Right lobe of liver (tissue), 6 donors: ENCODE measurements around the gene REV3L. TPM values are rescaled to one million over a fixed set of nuclear protein-coding genes. Genes with fewer than 3 reads are reported as not detected.

Experiments
- ATAC-seq, 4 donors: fragments of 200-7000 bp; cut with Tn5 transposase; one replicate each; pipeline ENCODE4 v1.9.1; 2020; ENCODE audit warnings: mild to moderate bottlenecking in 4 of 4, moderate library complexity in 4 of 4
- DNase-seq, 3 donors: peaks; one replicate each; pipeline ENCODE4 v3.0.0-alpha.2; 2020
- H3K27ac ChIP-seq, 3 donors: fragments of 200-600 bp; one replicate each; pipeline ENCODE4 v1.8.0; 2022
- H3K27me3 ChIP-seq, 2 donors: fragments of 200-600 bp; one replicate each; pipeline ENCODE4 v1.8.0; 2022
- H3K36me3 ChIP-seq, 4 donors: fragments of 200-600 bp; sonication (generic) in 1 of 4; one replicate each; pipeline versions ENCODE4 v1.5.1 to v1.8.0; 2017 to 2022; ENCODE audit warnings: control low read depth in 1 of 4
- H3K4me1 ChIP-seq, 4 donors: fragments of 200-600 bp; sonication (generic) in 1 of 4; one replicate each; pipeline versions ENCODE4 v1.5.1 to v1.8.0; 2017 to 2022; ENCODE audit warnings: control low read depth in 1 of 4
- H3K4me3 ChIP-seq, 3 donors: fragments of 200-600 bp; one replicate each; pipeline ENCODE4 v1.8.0; 2022
- H3K9me3 ChIP-seq, 4 donors: fragments of 200-600 bp; sonication (generic) in 1 of 4; one replicate each; pipeline versions ENCODE4 v1.5.1 to v1.8.0; 2017 to 2022; ENCODE audit warnings: control low read depth in 1 of 4
- CTCF ChIP-seq, 4 donors: fragments of 200-600 bp in 3 of 4; fragments of 450-650 bp in 1 of 4; IDR thresholded peaks; one replicate each; pipeline versions ENCODE4 v1.5.1 to v1.8.0; 2016 to 2022; ENCODE audit warnings: antibody characterized with exemption in 4 of 4, mild to moderate bottlenecking in 2 of 4
- POLR2A ChIP-seq: fragments of 450-650 bp; IDR thresholded peaks from one replicate; pipeline ENCODE4 v1.6.1; 2017; ENCODE audit warnings: antibody characterized with exemption, mild to moderate bottlenecking
- WGBS: methylation state at CpG from one replicate; pipeline ENCODE4 v1.1.6; 2018; ENCODE audit warnings: low coverage, low lambda C conversion rate; ENCODE audit not compliant: insufficient coverage; ENCODE audit errors: missing lambda C conversion rate; 5-methylcytosine and 5-hydroxymethylcytosine counted together
- intact Hi-C, 2 donors: fragments of 100-400 bp; cut with DNase I; formaldehyde crosslinking; loops; one replicate each; pipeline versions ENCODE4 v1.11.2 to v1.14.1; 2022
- total RNA-seq, 6 experiments: library from RNA; depleted of rRNA in 2 of 6; stranded (reverse); fragments of >200 nt in 2 of 6; fragmentation: NEBNext Ultra II Directional in 3 of 6; extraction: Animal tissue kit (Norgen Biotek cat#: 25700) in 3 of 6; gene quantifications; one replicate each; pipeline versions ENCODE4 v1.1.0 to v1.2.4, GENCODE V29; 2016 to 2023
- donor health status: DM: no; HTN: yes; CAD: no.
- donor health status: DM: no; HTN: no; CAD: no.
- donor health status: DM: no; HTN: no; CAD: no.
- donor health status: DM: no; HTN: yes; CAD: no.
- donor health status: DM: no; HTN: yes; CAD: no.

Gene REV3L
- total RNA-seq, 6 experiments from 2014 or later = 9.3 to 21.4 (median 12.5) TPM

GRCh38 chr6:111462770-111463391 is 20.1 kb downstream of the REV3L start:
- Histone ChIP-seq H3K4me3 (no peak overlapping the region), H3K36me3 (peaks cover 0 to 2% (median 0%) of the 10 kb centered on the region in 4 donors), H3K27ac (peak overlapping the region in 2 of 3 donors; percentile 28 to 47), H3K27me3 (no peaks in the 10 kb centered on the region), H3K9me3 (no peaks in the 10 kb centered on the region), H3K4me1 (peaks cover 0 to 14% (median 0%) of the 10 kb centered on the region in 4 donors)
- peak; percentile 92 to 99 (median 94) for ATAC-seq
- TF ChIP-seq POLR2A (no peak), CTCF (IDR thresholded peaks at IDR 0.05) (no peak)
- intact Hi-C loops = no loop called here
- WGBS = 46% methylated on average over 5 of the region's 7 CpGs
- DNase-seq = no peak

- peak overlapping the region in 1 of 3 donors; percentile 47 for H3K27ac ChIP-seq
- H3K4me3 ChIP-seq = no peak overlapping the region
- no peak for DNase-seq
- TF ChIP-seq POLR2A (no peak), CTCF (IDR thresholded peaks at IDR 0.05) (no peak)
- H3K4me1 ChIP-seq = peaks cover 0 to 14% (median 0%) of the 10 kb centered on the region in 4 donors
- H3K27me3 ChIP-seq = no peaks in the 10 kb centered on the region
- peaks cover 0 to 2% (median 0%) of the 10 kb centered on the region in 4 donors for H3K36me3 ChIP-seq
- ATAC-seq = peak; percentile 25 to 55 (median 42)
- no peaks in the 10 kb centered on the region for H3K9me3 ChIP-seq
- intact Hi-C loops = no loop called here
Measured at GRCh38 chr6:111461860-111462259, 21.2 kb downstream of the REV3L start.

GRCh38 chr6:111458670-111459232 is 24.3 kb downstream of the REV3L start:
- Histone ChIP-seq H3K4me1 (peaks cover 0 to 14% (median 0%) of the 10 kb centered on the region in 4 donors), H3K4me3 (no peak overlapping the region), H3K36me3 (peaks cover 0 to 2% (median 0%) of the 10 kb centered on the region in 4 donors), H3K27ac (no peak overlapping the region), H3K9me3 (no peaks in the 10 kb centered on the region), H3K27me3 (no peaks in the 10 kb centered on the region)
- TF ChIP-seq POLR2A (no peak), CTCF (IDR thresholded peaks at IDR 0.05) (no peak)
- ATAC-seq (no peak), DNase-seq (no peak)
- intact Hi-C loops = no loop called here

- TF ChIP-seq POLR2A (no peak), CTCF (IDR thresholded peaks at IDR 0.05) (no peak)
- 52% methylated on average over 2 of the region's 2 CpGs for whole genome bisulfite sequencing
- Histone ChIP-seq H3K9me3 (no peaks in the 10 kb centered on the region), H3K36me3 (peaks cover 0 to 2% (median 0%) of the 10 kb centered on the region in 4 donors), H3K27ac (no peak overlapping the region), H3K4me3 (no peak overlapping the region), H3K4me1 (no peaks in the 10 kb centered on the region), H3K27me3 (no peaks in the 10 kb centered on the region)
- ATAC-seq (no peak), DNase-seq (no peak)
- intact Hi-C loops = no loop called here
Measured at GRCh38 chr6:111456208-111456607, 26.8 kb downstream of the REV3L start.
